Neural cell (in vitro differentiated cells): ENCODE results near the gene FIBCD1.

Experiments
- CTCF ChIP-seq: fragments of 450-650 bp; IDR thresholded peaks from 2 replicates; pipeline ENCODE4 v1.5.1; 2014; ENCODE audit warnings: antibody characterized with exemption, mild to moderate bottlenecking, moderate library complexity; ENCODE audit not compliant: poor library complexity, severe bottlenecking
- EZH2 ChIP-seq: fragments of 200-600, 300-800 bp; shearing (Covaris generic), sonication (generic); IDR thresholded peaks from 2 replicates; pipeline ENCODE4 v1.6.1; 2014; ENCODE audit warnings: antibody characterized with exemption, low read length, borderline replicate concordance, mild to moderate bottlenecking; ENCODE audit not compliant: insufficient read depth, poor library complexity, severe bottlenecking
- MXI1 ChIP-seq: fragments of 450-650 bp; conservative IDR thresholded peaks from 2 replicates; pipeline ENCODE4 v1.6.1; 2014; ENCODE audit warnings: antibody characterized with exemption, mild to moderate bottlenecking; ENCODE audit not compliant: poor library complexity, severe bottlenecking

GRCh38 chr9:130860458-130861316 is 78.4 kb downstream of the FIBCD1 start:
- TF ChIP-seq CTCF (no peak), EZH2 (no peak), MXI1 (no peak)
